GM12878 (cell line): ENCODE measurements around the gene SFI1. TPM values are rescaled to one million over a fixed set of nuclear protein-coding genes. Genes with fewer than 3 reads are reported as not detected.
A peak's percentile ranks its signal among the peaks of the same experiment; 100 is the strongest.

Experiments
- ATAC-seq: fragments of 200-7000 bp; cut with Tn5 transposase; 3 replicates; pipeline ENCODE4 v1.9.1; 2020; ENCODE audit warnings: mild to moderate bottlenecking, moderate library complexity
- BruUV-seq: library from RNA; stranded (reverse); fragments of 400-500 nt; replicated peaks from 2 replicates; lab custom pipeline; 2021; lab: Mats Ljungman, UMichigan
- CTCF ChIA-PET: fragments of 300-600 bp; sonication (Branson Sonifier 250); formaldehyde crosslinking; extraction: SDS; loops from one replicate; lab custom pipeline; 2021; ENCODE audit warnings: inconsistent platforms; lab: Yijun Ruan, JAX
- POLR2A ChIA-PET: fragments of 350-600 bp; formaldehyde crosslinking; extraction: SDS; loops from one replicate; lab custom pipeline; 2021; ENCODE audit warnings: inconsistent platforms; lab: Charles Lee
- RAD21 ChIA-PET: fragments of 300-600 bp; sonication (Branson Sonifier 250); formaldehyde crosslinking; loops from one replicate; lab custom pipeline; 2023; ENCODE audit warnings: antibody characterized with exemption; ENCODE audit not compliant: unreplicated experiment; lab: Charles Lee
- SMC1A ChIA-PET: fragments of 300-600 bp; sonication (Branson Sonifier 250); formaldehyde crosslinking; loops from one replicate; lab custom pipeline; 2023; ENCODE audit not compliant: unreplicated experiment, uncharacterized antibody; lab: Charles Lee
- DNase-seq: peaks from one replicate; pipeline ENCODE4 v3.0.0-alpha.2; 2011; ENCODE audit warnings: low read depth, low spot score
- FAIRE-seq: peaks from 3 replicates; lab custom pipeline; 2011; peaks lifted over from hg19 to GRCh38; lab: Jason Lieb, UNC
- H2AFZ ChIP-seq: 2 replicates; pipeline ENCODE4 v1.6.0; 2011; ENCODE audit warnings: low read depth, low read length, control low read depth; ENCODE audit not compliant: control insufficient read depth
- H3K27ac ChIP-seq: 2 replicates; pipeline ENCODE4 v1.5.1; 2011; ENCODE audit warnings: control low read depth; ENCODE audit not compliant: control insufficient read depth, insufficient read depth
- H3K27me3 ChIP-seq, 2 experiments: replicated peaks in 1 of 2; 2 replicates each; pipeline versions ENCODE4 v1.6.0 to v1.6.1; 2011; ENCODE audit warnings: low read length in 1 of 2; ENCODE audit not compliant: control insufficient read depth in 2 of 2, insufficient read depth in 2 of 2
- H3K36me3 ChIP-seq, 2 experiments: 2 replicates each; pipeline ENCODE4 v1.5.1; 2011; ENCODE audit warnings: low read length in 1 of 2; ENCODE audit not compliant: control insufficient read depth in 2 of 2, insufficient read depth in 2 of 2
- H3K4me1 ChIP-seq: 2 replicates; pipeline ENCODE4 v1.6.1; 2011; ENCODE audit warnings: mild to moderate bottlenecking, low read length, moderate library complexity, mixed read lengths; ENCODE audit not compliant: control insufficient read depth, insufficient read depth
- H3K4me2 ChIP-seq: 2 replicates; pipeline ENCODE4 v1.6.0; 2011; ENCODE audit warnings: control low read depth; ENCODE audit not compliant: control insufficient read depth, insufficient read depth
- H3K4me3 ChIP-seq: fragments of 200-600 bp; sonication (generic); 2 replicates; pipeline ENCODE4 v1.5.1; 2016
- H3K79me2 ChIP-seq: 2 replicates; pipeline ENCODE4 v1.6.0; 2011; ENCODE audit warnings: low read length; ENCODE audit not compliant: control insufficient read depth, insufficient read depth
- H3K9ac ChIP-seq: 2 replicates; pipeline ENCODE4 v1.8.0; 2011; ENCODE audit warnings: low read length, control low read depth, mixed read lengths; ENCODE audit not compliant: control insufficient read depth, insufficient read depth
- H3K9me3 ChIP-seq: replicated peaks from 3 replicates; pipeline ENCODE4 v1.5.1; 2011; ENCODE audit warnings: mild to moderate bottlenecking, low read length; ENCODE audit not compliant: control insufficient read depth, insufficient read depth
- H4K20me1 ChIP-seq: 2 replicates; pipeline ENCODE4 v1.6.0; 2011; ENCODE audit not compliant: control insufficient read depth, insufficient read depth
- EZH2 ChIP-seq: IDR thresholded peaks from 2 replicates; pipeline ENCODE4 v1.6.1; 2012; ENCODE audit warnings: low read depth, mild to moderate bottlenecking, control low read depth, inconsistent platforms, low read length, borderline replicate concordance; ENCODE audit not compliant: control insufficient read depth
- FOS ChIP-seq: IDR thresholded peaks from 3 replicates; pipeline ENCODE4 v1.6.1; 2011; ENCODE audit warnings: borderline replicate concordance; ENCODE audit not compliant: insufficient read length; ENCODE audit errors: extremely low read depth
- FOXM1 ChIP-seq: IDR thresholded peaks from 2 replicates; pipeline ENCODE4 v1.6.1; 2012; ENCODE audit warnings: low read depth, mild to moderate bottlenecking, inconsistent platforms, low read length, moderate library complexity
- HDAC6 ChIP-seq: fragments of 200-600 bp; sonication (generic); IDR thresholded peaks from one replicate; pipeline ENCODE4 v1.8.0; 2017; ENCODE audit warnings: antibody characterized with exemption; ENCODE audit not compliant: unreplicated experiment
- IRF4 ChIP-seq: IDR thresholded peaks from 2 replicates; pipeline ENCODE4 v1.6.1; 2011; ENCODE audit warnings: low read depth, low read length
- JUNB ChIP-seq: IDR thresholded peaks from 2 replicates; pipeline ENCODE4 v1.6.1; 2016; ENCODE audit warnings: antibody characterized with exemption, mild to moderate bottlenecking
- JUND ChIP-seq: IDR thresholded peaks from 2 replicates; pipeline ENCODE4 v1.6.1; 2012; ENCODE audit warnings: low read depth, mild to moderate bottlenecking, low read length, improper control_type of control experiment, moderate library complexity
- NFIC ChIP-seq: IDR thresholded peaks from 2 replicates; pipeline ENCODE4 v1.6.1; 2012; ENCODE audit warnings: low read depth, mild to moderate bottlenecking, inconsistent platforms, low read length, moderate library complexity
- RB1 ChIP-seq: fragments of 450-650 bp; formaldehyde crosslinking; IDR thresholded peaks from 2 replicates; pipeline ENCODE4 v1.6.1; 2017; ENCODE audit warnings: mild to moderate bottlenecking, borderline replicate concordance
- RCOR1 ChIP-seq: conservative IDR thresholded peaks from 2 replicates; pipeline ENCODE4 v1.6.1; 2012; ENCODE audit warnings: low read depth, low read length, improper control_type of control experiment
- TCF3 ChIP-seq: IDR thresholded peaks from 2 replicates; pipeline ENCODE4 v1.6.1; 2012; ENCODE audit warnings: low read depth, mild to moderate bottlenecking, low read length, borderline replicate concordance; ENCODE audit not compliant: insufficient read depth
- YY1 ChIP-seq: IDR thresholded peaks from 2 replicates; pipeline ENCODE4 v1.6.1; 2011; ENCODE audit warnings: low read depth, mild to moderate bottlenecking, low read length
- WGBS: methylation state at CpG from one replicate; pipeline ENCODE4 v1.1.6; 2016; ENCODE audit warnings: low lambda C conversion rate; ENCODE audit not compliant: insufficient replicate concordance, insufficient coverage; ENCODE audit errors: missing lambda C conversion rate; 5-methylcytosine and 5-hydroxymethylcytosine counted together
- in situ Hi-C: fragments of 300-500 bp; cut with MboI; formaldehyde crosslinking; loops from 9 replicates; pipeline ENCODE4 v1.14.3; 2018; ENCODE audit warnings: mixed read lengths
- intact Hi-C: fragments of 100-400 bp; cut with micrococcal nuclease; formaldehyde crosslinking; loops from one replicate; pipeline ENCODE4 v1.14.2; 2022; ENCODE audit not compliant: unreplicated experiment
- polyA plus RNA-seq, 11 experiments: library from polyadenylated mRNA; depleted of rRNA in 4 of 11; unstranded in 6 of 11; stranded (reverse) in 5 of 11; fragments of >200 nt; fragmentation: Nextera tagmentation in 4 of 11; fragmentation: Illumina TruSeq in 1 of 11; extraction: Ambion mirVana in 4 of 11; extraction: Trizol in 1 of 11; gene quantifications; 1 replicate in 1 of 11; 2 replicates in 10 of 11; pipeline versions ENCODE4 v1.2.1 to v1.2.3, GENCODE V29; 2011 to 2016; ENCODE audit warnings: inconsistent platforms in 2 of 11, missing spikeins in 2 of 11, low read depth in 1 of 11
- total RNA-seq, 4 experiments: library from RNA; depleted of rRNA in 3 of 4; stranded (reverse); fragments of >200 nt in 3 of 4; fragmentation: Illumina TruSeq in 1 of 4; extraction: Trizol in 1 of 4; gene quantifications; 2 replicates each; pipeline versions ENCODE4 v1.2.1 to v1.2.3, GENCODE V29; 2013 to 2021
- TF ChIP-seq, protein P1 (sequence below): fragments of 450-650 bp; IDR thresholded peaks from 2 replicates; pipeline ENCODE4 v1.6.1; 2017; ENCODE audit warnings: antibody characterized with exemption, mild to moderate bottlenecking, moderate library complexity
- TF ChIP-seq, protein P2 (sequence below): fragments of 450-650 bp; IDR thresholded peaks from 2 replicates; pipeline ENCODE4 v1.6.1; 2016; ENCODE audit warnings: mild to moderate bottlenecking
- TF ChIP-seq, protein P3 (sequence below): fragments of 450-650 bp; IDR thresholded peaks from 2 replicates; pipeline ENCODE4 v1.6.1; 2017; ENCODE audit warnings: mild to moderate bottlenecking, moderate library complexity

The SFI1 gene
- total and polyA plus RNA-seq, 10 of the 15 experiments (the other 5 are each of a cell fraction or from before 2014, with no cell fraction given), result 6.3 to 70.1 (median 30.4) TPM

DNA sequence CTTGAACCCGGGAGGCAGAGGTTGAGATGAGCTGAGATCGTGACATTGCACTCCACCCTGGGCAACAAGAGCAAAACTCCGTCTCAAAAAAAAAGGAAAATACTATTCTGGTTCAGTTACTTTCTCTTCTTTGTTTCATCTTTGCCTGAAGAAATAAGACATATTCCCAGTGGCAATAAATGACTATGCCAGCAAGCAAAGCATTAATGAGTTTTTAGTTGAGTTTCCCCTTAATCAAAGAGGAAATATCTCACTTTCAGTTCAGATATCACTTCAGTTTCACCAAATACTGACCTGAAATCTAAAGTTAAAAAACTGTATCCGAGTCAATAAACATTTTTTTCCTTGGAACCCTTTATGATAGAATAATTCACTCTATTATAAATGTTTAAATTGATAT lies 155.3 kb downstream of the SFI1 start:
- in situ Hi-C loops, result no loop called here
- SMC1A ChIA-PET, result interaction anchor here (1.1 kb wide), 1 partner anchor 115 kb away, joined by 3 read pairs; no protein-coding TSS in a partner anchor
- FAIRE-seq (peak; percentile 59), ATAC-seq (peak; percentile 29), DNase-seq (no peak)
- no TSS peak for BruUV-seq
- POLR2A ChIA-PET, result no interaction called here
- no peaks in the 10 kb centered on the region for H4K20me1 ChIP-seq
- peak overlapping the region; percentile 73 for H3K4me2 ChIP-seq
- WGBS, result 0% methylated on average over 4 of the region's 4 CpGs
- peaks cover 53% of the 10 kb centered on the region for H3K79me2 ChIP-seq
- CTCF ChIA-PET, result no interaction called here
- no peaks in the 10 kb centered on the region for H3K27me3 ChIP-seq
- H3K9ac ChIP-seq, result peak overlapping the region; percentile 14; the same call in 1 of the 2 replicates
- H3K27ac ChIP-seq, result peak overlapping the region; percentile 85
- peak overlapping the region; percentile 48; the same call in 1 of the 2 replicates for H3K4me3 ChIP-seq
- H3K36me3 ChIP-seq, result peaks cover 0 to 11% of the 10 kb centered on the region in 2 experiments; a peak in 1 of 4 replicates
- H3K9me3 ChIP-seq, result no peaks in the 10 kb centered on the region
- H2AFZ ChIP-seq, result no peak overlapping the region
- RAD21 ChIA-PET, result interaction anchor here (3.4 kb wide), 1 partner anchor 15 kb away, joined by 37 read pairs; no protein-coding TSS in a partner anchor
- intact Hi-C loops, result no loop called here
- H3K4me1 ChIP-seq, result peaks cover 47% of the 10 kb centered on the region
- no peak for TF ChIP-seq RCOR1
- peak; percentile 68 for TF ChIP-seq JUNB
- no peak for TF ChIP-seq JUND
- TF ChIP-seq, protein P1, sequence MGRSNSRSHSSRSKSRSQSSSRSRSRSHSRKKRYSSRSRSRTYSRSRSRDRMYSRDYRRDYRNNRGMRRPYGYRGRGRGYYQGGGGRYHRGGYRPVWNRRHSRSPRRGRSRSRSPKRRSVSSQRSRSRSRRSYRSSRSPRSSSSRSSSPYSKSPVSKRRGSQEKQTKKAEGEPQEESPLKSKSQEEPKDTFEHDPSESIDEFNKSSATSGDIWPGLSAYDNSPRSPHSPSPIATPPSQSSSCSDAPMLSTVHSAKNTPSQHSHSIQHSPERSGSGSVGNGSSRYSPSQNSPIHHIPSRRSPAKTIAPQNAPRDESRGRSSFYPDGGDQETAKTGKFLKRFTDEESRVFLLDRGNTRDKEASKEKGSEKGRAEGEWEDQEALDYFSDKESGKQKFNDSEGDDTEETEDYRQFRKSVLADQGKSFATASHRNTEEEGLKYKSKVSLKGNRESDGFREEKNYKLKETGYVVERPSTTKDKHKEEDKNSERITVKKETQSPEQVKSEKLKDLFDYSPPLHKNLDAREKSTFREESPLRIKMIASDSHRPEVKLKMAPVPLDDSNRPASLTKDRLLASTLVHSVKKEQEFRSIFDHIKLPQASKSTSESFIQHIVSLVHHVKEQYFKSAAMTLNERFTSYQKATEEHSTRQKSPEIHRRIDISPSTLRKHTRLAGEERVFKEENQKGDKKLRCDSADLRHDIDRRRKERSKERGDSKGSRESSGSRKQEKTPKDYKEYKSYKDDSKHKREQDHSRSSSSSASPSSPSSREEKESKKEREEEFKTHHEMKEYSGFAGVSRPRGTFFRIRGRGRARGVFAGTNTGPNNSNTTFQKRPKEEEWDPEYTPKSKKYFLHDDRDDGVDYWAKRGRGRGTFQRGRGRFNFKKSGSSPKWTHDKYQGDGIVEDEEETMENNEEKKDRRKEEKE, result no peak
- TF ChIP-seq, protein P2, sequence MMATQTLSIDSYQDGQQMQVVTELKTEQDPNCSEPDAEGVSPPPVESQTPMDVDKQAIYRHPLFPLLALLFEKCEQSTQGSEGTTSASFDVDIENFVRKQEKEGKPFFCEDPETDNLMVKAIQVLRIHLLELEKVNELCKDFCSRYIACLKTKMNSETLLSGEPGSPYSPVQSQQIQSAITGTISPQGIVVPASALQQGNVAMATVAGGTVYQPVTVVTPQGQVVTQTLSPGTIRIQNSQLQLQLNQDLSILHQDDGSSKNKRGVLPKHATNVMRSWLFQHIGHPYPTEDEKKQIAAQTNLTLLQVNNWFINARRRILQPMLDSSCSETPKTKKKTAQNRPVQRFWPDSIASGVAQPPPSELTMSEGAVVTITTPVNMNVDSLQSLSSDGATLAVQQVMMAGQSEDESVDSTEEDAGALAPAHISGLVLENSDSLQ, result no peak
- TF ChIP-seq, protein P3, sequence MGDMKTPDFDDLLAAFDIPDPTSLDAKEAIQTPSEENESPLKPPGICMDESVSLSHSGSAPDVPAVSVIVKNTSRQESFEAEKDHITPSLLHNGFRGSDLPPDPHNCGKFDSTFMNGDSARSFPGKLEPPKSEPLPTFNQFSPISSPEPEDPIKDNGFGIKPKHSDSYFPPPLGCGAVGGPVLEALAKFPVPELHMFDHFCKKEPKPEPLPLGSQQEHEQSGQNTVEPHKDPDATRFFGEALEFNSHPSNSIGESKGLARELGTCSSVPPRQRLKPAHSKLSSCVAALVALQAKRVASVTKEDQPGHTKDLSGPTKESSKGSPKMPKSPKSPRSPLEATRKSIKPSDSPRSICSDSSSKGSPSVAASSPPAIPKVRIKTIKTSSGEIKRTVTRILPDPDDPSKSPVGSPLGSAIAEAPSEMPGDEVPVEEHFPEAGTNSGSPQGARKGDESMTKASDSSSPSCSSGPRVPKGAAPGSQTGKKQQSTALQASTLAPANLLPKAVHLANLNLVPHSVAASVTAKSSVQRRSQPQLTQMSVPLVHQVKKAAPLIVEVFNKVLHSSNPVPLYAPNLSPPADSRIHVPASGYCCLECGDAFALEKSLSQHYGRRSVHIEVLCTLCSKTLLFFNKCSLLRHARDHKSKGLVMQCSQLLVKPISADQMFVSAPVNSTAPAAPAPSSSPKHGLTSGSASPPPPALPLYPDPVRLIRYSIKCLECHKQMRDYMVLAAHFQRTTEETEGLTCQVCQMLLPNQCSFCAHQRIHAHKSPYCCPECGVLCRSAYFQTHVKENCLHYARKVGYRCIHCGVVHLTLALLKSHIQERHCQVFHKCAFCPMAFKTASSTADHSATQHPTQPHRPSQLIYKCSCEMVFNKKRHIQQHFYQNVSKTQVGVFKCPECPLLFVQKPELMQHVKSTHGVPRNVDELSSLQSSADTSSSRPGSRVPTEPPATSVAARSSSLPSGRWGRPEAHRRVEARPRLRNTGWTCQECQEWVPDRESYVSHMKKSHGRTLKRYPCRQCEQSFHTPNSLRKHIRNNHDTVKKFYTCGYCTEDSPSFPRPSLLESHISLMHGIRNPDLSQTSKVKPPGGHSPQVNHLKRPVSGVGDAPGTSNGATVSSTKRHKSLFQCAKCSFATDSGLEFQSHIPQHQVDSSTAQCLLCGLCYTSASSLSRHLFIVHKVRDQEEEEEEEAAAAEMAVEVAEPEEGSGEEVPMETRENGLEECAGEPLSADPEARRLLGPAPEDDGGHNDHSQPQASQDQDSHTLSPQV, result no peak
- TF ChIP-seq EZH2, result no peak
- no peak for TF ChIP-seq HDAC6
- TF ChIP-seq IRF4, result no peak
- TF ChIP-seq FOXM1, result 0 out of 2 replicates have a peak, but pooled peaks have one; percentile 17
- TF ChIP-seq NFIC, result peak; percentile 78
- no peak for TF ChIP-seq TCF3
- TF ChIP-seq RB1, result no peak
- no peak for TF ChIP-seq FOS
- no peak for TF ChIP-seq YY1
